ENCODE data around the gene BHLHE40. TPM values are rescaled to one million over a fixed set of nuclear protein-coding genes. Genes with fewer than 3 reads are reported as not detected.
"Not testable (repeated sequence)": the region's sequence is repeated elsewhere in the genome, so short reads cannot be mapped to it uniquely, and the experiment has no call there.

BHLHE40 gene
- total RNA-seq, 2 experiments from 2014 or later: 316 to 318 TPM

DNA sequence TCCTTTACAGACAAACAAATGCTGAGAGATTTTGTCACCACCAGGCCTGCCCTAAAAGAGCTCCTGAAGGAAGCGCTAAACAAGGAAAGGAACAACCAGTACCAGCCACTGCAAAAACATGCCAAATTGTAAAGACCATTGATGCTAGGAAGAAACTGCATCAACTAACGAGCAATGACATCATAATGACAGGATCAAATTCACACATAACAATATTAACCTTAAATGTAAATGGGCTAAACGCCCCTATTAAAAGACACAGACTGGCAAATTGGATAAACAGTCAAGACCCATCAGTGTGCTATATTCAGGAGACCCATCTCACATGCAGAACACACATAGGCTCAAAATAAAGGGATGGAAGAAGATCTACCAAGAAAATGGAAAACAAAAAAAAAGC lies 11.6 kb upstream of the BHLHE40 start:
- peaks cover 50% of the 10 kb centered on the region for H3K9me3 Mint-ChIP-seq
- ChIA-PET CTCF (interaction anchor here (2.4 kb wide), 1 partner anchor 8 kb away, joined by 15 read pairs; no protein-coding TSS in a partner anchor), POLR2A (interaction anchor here (0.6 kb wide), 1 partner anchor 19 kb away, joined by 3 read pairs; no protein-coding TSS in a partner anchor)
- H3K27ac Mint-ChIP-seq, H3K27me3 Mint-ChIP-seq, H3K4me3 Mint-ChIP-seq, DNase-seq: not testable (repeated sequence)
- peaks cover 61% of the 10 kb centered on the region for H3K36me3 Mint-ChIP-seq (ENCODE audit: low read depth)
- H3K4me1 Mint-ChIP-seq: peaks cover 28% of the 10 kb centered on the region

- H3K27ac Mint-ChIP-seq, POLR2A ChIA-PET, DNase-seq, H3K27me3 Mint-ChIP-seq, H3K4me3 Mint-ChIP-seq, CTCF ChIA-PET: not testable (repeated sequence)
- Mint-ChIP-seq H3K36me3 (ENCODE audit: low read depth) (peaks cover 53% of the 10 kb centered on the region), H3K4me1 (peaks cover 35% of the 10 kb centered on the region), H3K9me3 (peaks cover 41% of the 10 kb centered on the region)
Measured at GRCh38 chr3:4971437-4971836, 7.8 kb upstream of the BHLHE40 start.

- ChIA-PET POLR2A (interaction anchor here (2.7 to 17.3 kb wide), 2 partner anchors 12 to 137 kb away, joined by 8 to 822 read pairs; no protein-coding TSS in a partner anchor), CTCF (interaction anchor here (0.6 to 2.5 kb wide), 3 partner anchors 44 to 261 kb away, joined by 3 to 10 read pairs (median 4); no protein-coding TSS in a partner anchor)
- Mint-ChIP-seq H3K36me3 (ENCODE audit: low read depth) (peaks cover 49% of the 10 kb centered on the region), H3K27ac (no peak overlapping the region), H3K4me3 (no peak overlapping the region), H3K9me3 (peaks cover 37% of the 10 kb centered on the region), H3K27me3 (peaks cover 2% of the 10 kb centered on the region), H3K4me1 (peaks cover 35% of the 10 kb centered on the region)
- no peak for DNase-seq
Measured at GRCh38 chr3:4971838-4972237, 7.4 kb upstream of the BHLHE40 start.

DNA sequence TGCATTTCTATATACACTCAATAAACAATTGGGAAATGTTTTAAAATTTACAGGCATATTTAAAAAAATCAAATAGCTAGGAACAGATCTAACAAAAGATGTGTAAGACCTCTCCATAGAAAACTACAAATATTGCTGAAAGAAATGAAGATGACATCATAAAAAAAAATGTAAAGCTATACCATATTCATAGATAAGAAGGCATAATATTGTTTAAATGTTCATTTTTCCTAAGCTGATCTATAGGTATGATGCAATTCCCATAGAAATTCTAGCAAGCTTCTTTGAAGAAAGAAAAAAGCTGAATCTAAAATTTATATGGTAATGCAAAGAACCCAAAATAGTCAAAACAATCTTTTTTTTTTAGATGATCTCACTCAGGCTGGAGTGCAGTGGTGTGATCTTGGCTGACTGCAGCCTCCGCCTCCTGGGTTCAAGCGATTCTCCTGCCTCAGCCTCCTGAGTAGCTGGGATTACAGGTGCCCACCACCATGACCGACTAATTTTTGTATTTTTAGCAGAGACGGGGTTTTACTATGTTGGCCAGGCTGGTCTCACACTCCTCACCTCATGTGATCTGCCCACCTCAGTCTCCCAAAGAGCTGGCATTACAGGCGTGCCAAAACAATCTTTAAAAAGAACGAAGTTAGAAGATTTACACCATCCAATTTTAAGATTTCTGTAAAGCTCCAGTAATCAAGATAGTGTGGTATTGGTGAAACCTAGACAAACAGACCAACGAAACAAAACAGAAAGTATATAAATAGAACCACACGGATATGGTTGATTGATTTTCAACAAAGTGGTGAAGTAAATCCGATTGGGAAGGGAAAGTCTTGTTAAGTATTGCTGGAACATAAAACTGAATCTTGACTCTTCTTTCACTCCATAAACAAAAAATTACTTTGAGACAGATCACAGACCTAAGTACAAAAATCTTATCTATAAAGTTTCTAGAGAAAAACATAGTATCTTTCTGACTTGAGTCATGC lies 6.3 kb upstream of the BHLHE40 start:
- DNase-seq: no peak
- ChIA-PET CTCF (interaction anchor here (0.6 to 2.5 kb wide), 5 partner anchors 45 to 262 kb away, joined by 3 to 10 read pairs (median 4); no protein-coding TSS in a partner anchor), POLR2A (interaction anchor here (0.8 to 17.3 kb wide), 3 partner anchors 11 to 138 kb away, joined by 4 to 822 read pairs (median 8); no protein-coding TSS in a partner anchor)
- Mint-ChIP-seq H3K27ac (peak overlapping the region; percentile 45), H3K36me3 (ENCODE audit: low read depth) (peaks cover 40% of the 10 kb centered on the region), H3K4me3 (peak overlapping the region; percentile 5), H3K9me3 (peaks cover 26% of the 10 kb centered on the region), H3K4me1 (peaks cover 38% of the 10 kb centered on the region), H3K27me3 (peaks cover 2% of the 10 kb centered on the region)

DNA sequence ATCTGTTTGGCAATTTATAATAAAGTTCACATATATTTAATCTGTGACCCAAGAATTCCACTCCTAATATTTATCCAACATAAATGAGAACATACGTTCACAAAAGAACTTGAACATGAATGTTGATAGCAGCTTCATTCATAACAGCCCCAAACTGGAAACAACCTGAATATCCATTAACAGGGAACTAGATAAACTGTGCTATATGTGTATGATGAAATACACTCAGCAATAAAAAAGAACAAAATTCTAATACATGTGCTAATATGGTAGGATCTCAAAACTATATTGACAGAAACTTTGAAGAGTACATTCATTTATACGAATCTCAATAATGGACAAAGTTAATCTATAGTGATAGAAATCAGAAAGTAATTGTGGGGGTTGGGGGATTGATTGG lies 5.1 kb upstream of the BHLHE40 start:
- Mint-ChIP-seq H3K4me3 (no peak overlapping the region), H3K27me3 (peaks cover 2% of the 10 kb centered on the region), H3K4me1 (peaks cover 35% of the 10 kb centered on the region), H3K9me3 (peaks cover 14% of the 10 kb centered on the region), H3K27ac (no peak overlapping the region), H3K36me3 (ENCODE audit: low read depth) (peaks cover 30% of the 10 kb centered on the region)
- DNase-seq: no peak
- POLR2A ChIA-PET: interaction anchor here (2.7 to 17.3 kb wide), 2 partner anchors 9 to 139 kb away, joined by 8 to 822 read pairs; no protein-coding TSS in a partner anchor
- CTCF ChIA-PET: interaction anchor here (1.5 to 2.5 kb wide), 2 partner anchors 66 to 263 kb away, joined by 3 to 10 read pairs; no protein-coding TSS in a partner anchor

- Mint-ChIP-seq H3K4me1 (peaks cover 35% of the 10 kb centered on the region), H3K4me3 (peak overlapping the region; percentile 94), H3K27ac (peak overlapping the region; percentile 99), H3K36me3 (ENCODE audit: low read depth) (peaks cover 37% of the 10 kb centered on the region), H3K27me3 (no peaks in the 10 kb centered on the region), H3K9me3 (peaks cover 6% of the 10 kb centered on the region)
- DNase-seq: peak; percentile 73
- ChIA-PET CTCF (interaction anchor here (0.6 to 7.0 kb wide), 46 partner anchors 8 to 625 kb away, joined by 3 to 119 read pairs (median 6); no protein-coding TSS in a partner anchor), POLR2A (interaction anchor here (0.9 to 17.3 kb wide), 26 partner anchors 10 to 271 kb away, joined by 3 to 822 read pairs (median 12); no protein-coding TSS in a partner anchor)
Measured at GRCh38 chr3:4976109-4976508, 3.1 kb upstream of the BHLHE40 start.

GRCh38 chr3:4977001-4977852 lies 2.0 kb upstream of the BHLHE40 start:
- ChIA-PET CTCF (interaction anchor here (0.7 to 7.0 kb wide), 47 partner anchors 7 to 627 kb away, joined by 3 to 119 read pairs (median 6); no protein-coding TSS in a partner anchor), POLR2A (interaction anchor here (0.6 to 17.3 kb wide), 34 partner anchors 9 to 266 kb away, joined by 3 to 822 read pairs (median 10); partner anchors contain the start of gene EDEM1)
- no peaks in the 10 kb centered on the region for H3K27me3 Mint-ChIP-seq
- peaks cover 3% of the 10 kb centered on the region for H3K9me3 Mint-ChIP-seq
- DNase-seq: peak; percentile 75
- peaks cover 42% of the 10 kb centered on the region for H3K36me3 Mint-ChIP-seq (ENCODE audit: low read depth)
- peak overlapping the region; percentile 99 for H3K27ac Mint-ChIP-seq
- H3K4me3 Mint-ChIP-seq: peak overlapping the region; percentile 94
- H3K4me1 Mint-ChIP-seq: peaks cover 40% of the 10 kb centered on the region

DNA sequence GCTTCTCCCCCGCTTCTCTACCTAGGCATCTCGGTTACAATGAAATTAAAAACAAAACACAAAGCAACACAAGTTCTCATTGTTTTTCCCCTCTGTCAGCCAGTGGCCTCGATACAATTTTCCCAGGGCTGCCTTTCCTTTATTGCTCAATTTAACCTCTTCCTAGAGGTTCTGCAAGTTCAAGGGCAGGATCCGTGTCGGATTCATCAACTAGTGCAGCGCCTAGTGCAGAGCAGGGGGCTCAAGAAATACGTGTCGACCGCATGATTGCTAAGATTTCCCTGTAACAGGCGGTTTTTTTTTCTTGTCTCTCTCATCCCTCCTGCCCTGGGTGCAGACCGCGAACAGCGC lies 1.4 kb upstream of the BHLHE40 start:
- ChIA-PET CTCF (interaction anchor here (0.9 to 7.0 kb wide), 16 partner anchors 14 to 266 kb away, joined by 3 to 119 read pairs (median 8); no protein-coding TSS in a partner anchor), POLR2A (interaction anchor here (0.8 to 17.3 kb wide), 32 partner anchors 9 to 267 kb away, joined by 3 to 822 read pairs (median 16); partner anchors contain the start of gene EDEM1)
- Mint-ChIP-seq H3K36me3 (ENCODE audit: low read depth) (peaks cover 45% of the 10 kb centered on the region), H3K4me1 (peaks cover 42% of the 10 kb centered on the region), H3K4me3 (peak overlapping the region; percentile 94), H3K9me3 (no peaks in the 10 kb centered on the region), H3K27ac (peak overlapping the region; percentile 99), H3K27me3 (no peaks in the 10 kb centered on the region)
- no peak for DNase-seq

- CTCF ChIA-PET: interaction anchor here (0.8 to 9.2 kb wide), 24 partner anchors 9 to 267 kb away, joined by 3 to 119 read pairs (median 11); no protein-coding TSS in a partner anchor
- H3K36me3 Mint-ChIP-seq (ENCODE audit: low read depth): peaks cover 46% of the 10 kb centered on the region
- no peaks in the 10 kb centered on the region for H3K27me3 Mint-ChIP-seq
- H3K9me3 Mint-ChIP-seq: no peaks in the 10 kb centered on the region
- DNase-seq: peak; percentile 92
- POLR2A ChIA-PET: interaction anchor here (0.6 to 17.3 kb wide), 44 partner anchors 8 to 486 kb away, joined by 3 to 822 read pairs (median 10); partner anchors contain the start of genes EDEM1 and ITPR1
- H3K4me1 Mint-ChIP-seq: peaks cover 42% of the 10 kb centered on the region
- peak overlapping the region; percentile 99 for H3K27ac Mint-ChIP-seq
- peak overlapping the region; percentile 94 for H3K4me3 Mint-ChIP-seq
Measured at GRCh38 chr3:4978204-4978965, 852 bp upstream of the BHLHE40 start.

GRCh38 chr3:4978966-4979427 lies 240 bp upstream of the BHLHE40 start:
- Mint-ChIP-seq H3K4me1 (peaks cover 46% of the 10 kb centered on the region), H3K4me3 (peak overlapping the region; percentile 94), H3K9me3 (no peaks in the 10 kb centered on the region), H3K36me3 (ENCODE audit: low read depth) (peaks cover 52% of the 10 kb centered on the region), H3K27ac (peak overlapping the region; percentile 99), H3K27me3 (no peaks in the 10 kb centered on the region)
- POLR2A ChIA-PET: interaction anchor here (0.6 to 17.3 kb wide), 43 partner anchors 8 to 486 kb away, joined by 3 to 822 read pairs (median 10); partner anchors contain the start of genes EDEM1 and ITPR1
- peak; percentile 97 for DNase-seq
- CTCF ChIA-PET: interaction anchor here (0.7 to 9.2 kb wide), 27 partner anchors 9 to 267 kb away, joined by 3 to 119 read pairs (median 7); no protein-coding TSS in a partner anchor
